Fibroblast of the aortic adventitia (primary cell): Measurements from ENCODE around the gene PSMA2. TPM values are rescaled to one million over a fixed set of nuclear protein-coding genes. Genes with fewer than 3 reads are reported as not detected.
"Not testable (repeated sequence)": the region's sequence is repeated elsewhere in the genome, so short reads cannot be mapped to it uniquely, and the experiment has no call there.

ENCODE experiments used
- DNase-seq: peaks from one replicate; pipeline ENCODE4 v3.0.0-alpha.2; 2010; ENCODE audit warnings: low read depth
- H3K4me3 ChIP-seq: 2 replicates; pipeline ENCODE4 v1.5.1; 2011; ENCODE audit warnings: low read depth, mild to moderate bottlenecking, control low read depth, low read length, moderate library complexity
- CTCF ChIP-seq: IDR thresholded peaks from 2 replicates; pipeline ENCODE4 v1.5.1; 2011; ENCODE audit warnings: mild to moderate bottlenecking, low read length, control low read depth, inconsistent platforms; ENCODE audit not compliant: insufficient read depth
- total RNA-seq: library from RNA; depleted of rRNA; stranded (reverse); fragments of >200 nt; gene quantifications from 2 replicates; pipeline ENCODE4 v1.2.3, GENCODE V29; 2012; ENCODE audit warnings: low replicate concordance

The PSMA2 gene
- total RNA-seq, 1 donor, result 121 TPM

GRCh38 chr7:42886893-42887505 lies 45.0 kb downstream of the PSMA2 start:
- no peak overlapping the region for H3K4me3 ChIP-seq
- TF ChIP-seq CTCF, result no peak
- DNase-seq, result no peak

GRCh38 chr7:42886129-42886528 lies 45.8 kb downstream of the PSMA2 start:
- peak; percentile 39 for TF ChIP-seq CTCF
- DNase-seq, result peak; percentile 31
- no peak overlapping the region for H3K4me3 ChIP-seq

GRCh38 chr7:42885183-42885582 lies 46.8 kb downstream of the PSMA2 start:
- DNase-seq, H3K4me3 ChIP-seq: not testable (repeated sequence)

GRCh38 chr7:42883950-42884349 lies 48.0 kb downstream of the PSMA2 start:
- DNase-seq, result no peak
- TF ChIP-seq CTCF, result no peak

GRCh38 chr7:42880392-42880791 lies 51.6 kb downstream of the PSMA2 start:
- no peak overlapping the region for H3K4me3 ChIP-seq
- TF ChIP-seq CTCF, result no peak
- DNase-seq, result no peak

More at GRCh38 chr7:42883950-42884349, 48.0 kb downstream of the PSMA2 start:
- no peak overlapping the region for H3K4me3 ChIP-seq

GRCh38 chr7:42878303-42878702 lies 53.7 kb downstream of the PSMA2 start:
- DNase-seq, result no peak
- H3K4me3 ChIP-seq, result no peak overlapping the region
- no peak for TF ChIP-seq CTCF

- TF ChIP-seq CTCF, result no peak
- H3K4me3 ChIP-seq, result no peak overlapping the region
- DNase-seq, result no peak
Observed at GRCh38 chr7:42877862-42878261, 54.1 kb downstream of the PSMA2 start.
